CD14-positive monocyte (primary cell): ENCODE measurements around the gene CMTM1. TPM values are rescaled to one million over a fixed set of nuclear protein-coding genes. Genes with fewer than 3 reads are reported as not detected.
A peak's percentile ranks its signal among the peaks of the same experiment; 100 is the strongest.

Source experiments
- DNase-seq, 3 donors: peaks; one replicate each; pipeline ENCODE4 v3.0.0-alpha.2; 2011 to 2022
- H2AFZ ChIP-seq: 2 replicates; pipeline ENCODE4 v1.6.0; 2012; ENCODE audit warnings: mild to moderate bottlenecking, low read depth, low read length, inconsistent platforms; ENCODE audit not compliant: insufficient read depth, poor library complexity, severe bottlenecking
- H3K27ac ChIP-seq, 2 donors: 1 replicate in 1 of 2; 2 replicates in 1 of 2; pipeline ENCODE4 v1.5.1; 2012 to 2013; ENCODE audit warnings: low read length in 2 of 2, control low read depth in 1 of 2, inconsistent platforms in 1 of 2, low read depth in 1 of 2, mild to moderate bottlenecking in 1 of 2
- H3K27me3 ChIP-seq, 2 donors: one replicate each; pipeline versions ENCODE4 v1.6.0 to v1.6.1; 2011 to 2013; ENCODE audit warnings: low read length in 2 of 2; ENCODE audit not compliant: control insufficient read depth in 2 of 2, insufficient read depth in 2 of 2
- H3K36me3 ChIP-seq, 2 donors: replicated peaks in 1 of 2; 1 replicate in 1 of 2; 2 replicates in 1 of 2; pipeline versions ENCODE4 v1.5.1 to v1.6.1; 2012 to 2013; ENCODE audit warnings: low read length in 2 of 2, control low read depth in 1 of 2, inconsistent platforms in 1 of 2, mild to moderate bottlenecking in 1 of 2; ENCODE audit not compliant: insufficient read depth in 2 of 2, control insufficient read depth in 1 of 2
- H3K4me1 ChIP-seq, 2 donors: 1 replicate in 1 of 2; 2 replicates in 1 of 2; pipeline versions ENCODE4 v1.5.1 to v1.6.1; 2012 to 2013; ENCODE audit warnings: low read length in 2 of 2, control low read depth in 1 of 2, inconsistent platforms in 1 of 2, mild to moderate bottlenecking in 1 of 2, moderate library complexity in 1 of 2; ENCODE audit not compliant: insufficient read depth in 2 of 2, control insufficient read depth in 1 of 2
- H3K4me2 ChIP-seq: replicated peaks from 2 replicates; pipeline ENCODE3; 2012; ENCODE audit warnings: low read length, moderate library complexity, mild to moderate bottlenecking; ENCODE audit not compliant: poor library complexity, severe bottlenecking; ENCODE audit errors: extremely low read depth
- H3K4me3 ChIP-seq, 3 experiments: fragments of 200-600 bp in 1 of 3; sonication (generic) in 1 of 3; replicated peaks in 1 of 3; 1 replicate in 2 of 3; 2 replicates in 1 of 3; pipeline ENCODE4 v1.5.1; 2011 to 2013; ENCODE audit warnings: low read length in 3 of 3, mild to moderate bottlenecking in 3 of 3, control low read depth in 2 of 3, low read depth in 2 of 3, inconsistent platforms in 1 of 3, moderate library complexity in 1 of 3
- H3K79me2 ChIP-seq: 2 replicates; pipeline ENCODE4 v1.6.0; 2012; ENCODE audit warnings: mild to moderate bottlenecking, control low read depth, inconsistent platforms, low read length, moderate library complexity; ENCODE audit not compliant: insufficient read depth
- H3K9ac ChIP-seq: 2 replicates; pipeline ENCODE4 v1.6.0; 2017; ENCODE audit warnings: low read length, mild to moderate bottlenecking; ENCODE audit not compliant: insufficient read depth, poor library complexity, severe bottlenecking
- H3K9me3 ChIP-seq, 2 donors: replicated peaks in 1 of 2; 1 replicate in 1 of 2; 2 replicates in 1 of 2; pipeline versions ENCODE4 v1.5.1 to v1.6.1; 2012 to 2013; ENCODE audit warnings: low read length in 2 of 2, control low read depth in 1 of 2; ENCODE audit not compliant: control insufficient read depth in 1 of 2, insufficient read depth in 1 of 2
- H4K20me1 ChIP-seq: 2 replicates; pipeline ENCODE4 v1.6.0; 2012; ENCODE audit warnings: mild to moderate bottlenecking, low read length, control low read depth, moderate library complexity; ENCODE audit not compliant: insufficient read depth
- H3K27ac Mint-ChIP-seq, 7 donors: one replicate each; pipeline ENCODE4 v1.8.0; 2020; ENCODE audit warnings: mild to moderate bottlenecking in 7 of 7, mixed read lengths in 7 of 7, moderate library complexity in 6 of 7, inconsistent platforms in 2 of 7
- H3K27me3 Mint-ChIP-seq, 3 donors: one replicate each; pipeline ENCODE4 v1.8.0; 2021 to 2022; ENCODE audit warnings: low read depth in 3 of 3, mild to moderate bottlenecking in 3 of 3, mixed read lengths in 3 of 3, moderate library complexity in 3 of 3, inconsistent platforms in 1 of 3
- H3K36me3 Mint-ChIP-seq, 2 donors: one replicate each; pipeline ENCODE4 v1.8.0; 2020; ENCODE audit warnings: mixed read lengths in 2 of 2, inconsistent platforms in 1 of 2, mild to moderate bottlenecking in 1 of 2
- H3K4me1 Mint-ChIP-seq: one replicate; pipeline ENCODE4 v1.8.0; 2020; ENCODE audit warnings: mild to moderate bottlenecking, mixed read lengths
- H3K4me3 Mint-ChIP-seq, 2 donors: one replicate each; pipeline ENCODE4 v1.8.0; 2020; ENCODE audit warnings: mild to moderate bottlenecking in 2 of 2, mixed read lengths in 2 of 2, moderate library complexity in 1 of 2
- H3K9me3 Mint-ChIP-seq, 7 donors: one replicate each; pipeline ENCODE4 v1.8.0; 2020 to 2022; ENCODE audit warnings: mixed read lengths in 7 of 7, mild to moderate bottlenecking in 6 of 7, moderate library complexity in 6 of 7, inconsistent platforms in 2 of 7
- CTCF ChIP-seq: fragments of 200-600 bp; IDR thresholded peaks from one replicate; pipeline ENCODE4 v1.8.0; 2022; ENCODE audit warnings: antibody characterized with exemption, mild to moderate bottlenecking
- WGBS: methylation state at CpG from one replicate; pipeline ENCODE4 v1.1.5; 2013; ENCODE audit warnings: missing lambda C conversion rate; ENCODE audit not compliant: insufficient coverage; 5-methylcytosine and 5-hydroxymethylcytosine counted together
- intact Hi-C, 2 donors: fragments of 100-400 bp; cut with micrococcal nuclease; formaldehyde crosslinking; loops; one replicate each; pipeline versions ENCODE4 v1.15.0 to v1.15.1; 2023
- polyA plus RNA-seq, 3 donors: library from polyadenylated mRNA; depleted of rRNA in 1 of 3; unstranded in 2 of 3; stranded (reverse) in 1 of 3; fragments of 300-500 nt in 2 of 3; fragments of >200 nt in 1 of 3; fragmentation: Illumina TruSeq in 2 of 3; gene quantifications; 1 replicate in 2 of 3; 2 replicates in 1 of 3; pipeline ENCODE4 v1.2.3, GENCODE V29; 2012 to 2021

Gene CMTM1
- polyA plus RNA-seq, 3 donors: 1.6 to 3.3 (median 2.5) TPM

DNA sequence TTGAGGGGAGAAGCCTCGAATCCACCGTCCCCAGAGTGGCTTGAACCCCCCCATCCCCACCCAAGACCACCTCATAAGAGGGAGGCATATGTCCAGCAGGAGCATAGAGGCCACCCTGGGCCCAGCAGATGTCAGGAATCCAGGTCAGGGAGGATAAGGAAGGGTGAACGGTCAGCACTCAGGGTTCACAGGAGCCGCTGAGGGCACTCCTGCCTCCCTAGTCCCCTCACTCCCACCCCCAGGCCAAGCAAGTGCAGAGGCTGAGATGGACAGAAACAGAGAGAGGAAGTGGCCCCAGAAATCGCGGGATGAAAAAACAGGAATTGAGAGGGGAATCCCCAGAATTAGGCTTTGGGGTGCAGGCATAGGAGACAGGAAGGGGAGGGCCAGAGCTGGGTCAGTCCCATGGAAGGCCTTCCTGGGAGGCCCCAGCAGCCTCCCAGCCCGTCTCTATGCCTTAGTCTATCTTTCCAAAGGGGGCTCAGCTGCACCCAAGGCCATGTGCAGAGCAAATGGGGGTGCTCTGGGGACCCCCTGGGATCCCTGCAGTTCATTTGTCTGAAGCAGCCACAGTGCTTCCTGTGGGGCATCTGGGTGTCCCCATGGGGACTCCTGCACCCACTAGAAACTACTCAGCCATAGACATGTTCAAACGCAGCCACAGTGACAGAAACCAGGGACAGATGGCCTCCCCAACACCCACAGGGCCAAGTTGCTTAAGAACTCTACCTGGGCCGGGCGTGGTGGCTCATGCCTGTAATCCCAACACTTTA is 39.9 kb downstream of the CMTM1 start:
- H2AFZ ChIP-seq: peak overlapping the region; percentile 82
- peak overlapping the region; percentile 88 for H3K9ac ChIP-seq
- peaks cover 42 to 47% of the 10 kb centered on the region in 2 donors for H3K4me1 ChIP-seq
- H3K27ac ChIP-seq: peak overlapping the region; percentile 76 to 90
- peak overlapping the region; percentile 94 for H3K4me2 ChIP-seq
- peaks cover 52% of the 10 kb centered on the region for H3K79me2 ChIP-seq
- Mint-ChIP-seq H3K27ac (peak overlapping the region; percentile 75 to 91 (median 88)), H3K36me3 (peaks cover 30 to 44% of the 10 kb centered on the region in 2 donors), H3K9me3 (peaks cover 0 to 9% (median 6%) of the 10 kb centered on the region in 7 donors), H3K4me3 (peak overlapping the region; percentile 81 to 95), H3K4me1 (peaks cover 44% of the 10 kb centered on the region), H3K27me3 (peaks cover 7 to 15% (median 9%) of the 10 kb centered on the region in 3 donors)
- H4K20me1 ChIP-seq: peaks cover 52% of the 10 kb centered on the region
- H3K9me3 ChIP-seq: peaks cover 0 to 8% of the 10 kb centered on the region in 2 donors
- DNase-seq: peak; percentile 47 to 77 (median 71)
- intact Hi-C loops: loop anchor here (2.0 to 10.0 kb wide), 3 partner anchors 199 to 259 kb away; no protein-coding TSS in a partner anchor
- H3K4me3 ChIP-seq: peak overlapping the region; percentile 74 to 91 (median 91)
- TF ChIP-seq CTCF: no peak
- 0% methylated on average over 3 of the region's 10 CpGs for WGBS
- H3K36me3 ChIP-seq: peaks cover 29 to 39% of the 10 kb centered on the region in 2 donors
- no peaks in the 10 kb centered on the region for H3K27me3 ChIP-seq

DNA sequence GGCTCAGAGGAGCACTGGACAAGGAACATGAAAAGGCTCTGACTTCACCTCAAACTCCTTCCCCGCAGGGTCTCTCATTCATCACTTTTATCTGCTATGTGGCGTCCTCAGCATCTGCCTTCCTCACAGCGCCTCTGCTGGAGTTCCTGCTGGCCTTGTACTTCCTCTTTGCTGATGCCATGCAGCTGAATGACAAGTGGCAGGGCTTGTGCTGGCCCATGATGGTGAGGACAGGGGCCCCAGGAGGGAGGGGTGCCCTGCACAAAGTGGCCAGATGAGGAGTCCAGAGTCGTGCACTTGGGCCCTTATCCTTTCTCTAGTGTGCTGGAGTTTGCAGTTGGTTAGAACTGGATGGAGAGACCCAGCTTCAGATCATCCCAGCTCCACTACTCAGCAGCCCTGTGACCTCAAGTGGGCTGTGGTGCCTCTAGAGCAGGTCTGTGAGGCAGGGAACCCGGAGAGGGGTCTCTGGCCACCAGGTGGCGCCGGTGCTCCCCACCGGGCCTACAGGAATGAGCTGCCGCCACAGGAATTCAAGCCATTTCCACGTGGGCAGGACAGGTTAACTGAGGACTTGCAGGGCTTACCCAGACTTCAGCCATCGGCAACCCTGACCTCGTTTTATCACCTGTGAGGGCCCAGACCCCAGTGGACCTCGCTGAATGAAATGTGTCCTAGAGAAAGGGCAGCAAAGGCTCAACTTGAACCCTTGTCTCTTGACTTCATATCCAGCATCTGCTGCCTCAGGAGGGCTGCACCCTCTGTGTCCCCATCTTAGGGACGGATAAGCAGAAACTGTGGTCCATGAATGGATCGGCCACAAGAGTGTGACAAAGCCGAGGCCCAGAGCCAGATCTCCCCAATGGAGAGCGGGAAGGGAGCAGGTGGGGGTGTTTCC is 42.3 kb downstream of the CMTM1 start:
- intact Hi-C loops: loop anchor here (5.0 to 10.0 kb wide), 2 partner anchors 201 to 256 kb away; no protein-coding TSS in a partner anchor
- 19% methylated on average over 13 of the region's 17 CpGs for WGBS
- H3K4me3 Mint-ChIP-seq: peak overlapping the region in 1 of 2 donors; percentile 16

More for the DNA sequence above, 42.3 kb downstream of the CMTM1 start:
- Mint-ChIP-seq H3K27ac (peak overlapping the region; percentile 21 to 87 (median 71)), H3K27me3 (peaks cover 6 to 9% (median 7%) of the 10 kb centered on the region in 3 donors), H3K4me1 (peaks cover 41% of the 10 kb centered on the region), H3K36me3 (peaks cover 52 to 62% of the 10 kb centered on the region in 2 donors), H3K9me3 (peaks cover 0 to 1% (median 0%) of the 10 kb centered on the region in 7 donors)
- no peak overlapping the region for H2AFZ ChIP-seq
- H3K9ac ChIP-seq: peak overlapping the region; percentile 21
- no peaks in the 10 kb centered on the region for H3K9me3 ChIP-seq
- peaks cover 75% of the 10 kb centered on the region for H4K20me1 ChIP-seq
- peak overlapping the region; percentile 39 to 40 for H3K27ac ChIP-seq
- H3K79me2 ChIP-seq: peaks cover 52% of the 10 kb centered on the region
- DNase-seq: peak; percentile 47 to 68 (median 65)
- H3K4me1 ChIP-seq: peaks cover 42 to 45% of the 10 kb centered on the region in 2 donors
- H3K36me3 ChIP-seq: peaks cover 52 to 62% of the 10 kb centered on the region in 2 donors
- peak overlapping the region; percentile 15 for H3K4me2 ChIP-seq
- no peaks in the 10 kb centered on the region for H3K27me3 ChIP-seq
- H3K4me3 ChIP-seq: peak overlapping the region in 1 of 3 experiments; percentile 11
- TF ChIP-seq CTCF: peak; percentile 72
